ENCODE results near the gene SPATA1. TPM values are rescaled to one million over a fixed set of nuclear protein-coding genes. Genes with fewer than 3 reads are reported as not detected.
A peak's percentile ranks its signal among the peaks of the same experiment; 100 is the strongest.
"Not testable (repeated sequence)": the region's sequence is repeated elsewhere in the genome, so short reads cannot be mapped to it uniquely, and the experiment has no call there.

SPATA1 gene
- total and polyA plus RNA-seq, 7 donors, result 0.08 to 1.4 (median 0.92) TPM; not detected in 2

GRCh38 chr1:84587099-84587498 lies 80.9 kb downstream of the SPATA1 start:
- ATAC-seq (peak; percentile 48 to 90 (median 77)), DNase-seq (no peak)
- intact Hi-C loops (cut with DNase I), result no loop called here
- Histone ChIP-seq H3K27ac (no peak overlapping the region), H3K36me3 (ENCODE audit: insufficient read depth in 1 of 2, low read depth in 1 of 2) (no peaks in the 10 kb centered on the region), H3K4me1 (peaks cover 12% of the 10 kb centered on the region), H3K27me3 (ENCODE audit: insufficient read depth in 3 of 3, low read length in 2 of 3) (no peaks in the 10 kb centered on the region), H3K4me3 (no peak overlapping the region), H3K9me3 (no peaks in the 10 kb centered on the region)
- TF ChIP-seq CTCF (IDR thresholded peaks at IDR 0.05), result no peak
- WGBS, 3 donors, result 19 to 34% (median 31%) methylated on average over 3 of the region's 3 CpGs

GRCh38 chr1:84594959-84595358 lies 88.8 kb downstream of the SPATA1 start:
- H3K9me3 ChIP-seq; H3K27ac ChIP-seq; H3K27me3 ChIP-seq (ENCODE audit: insufficient read depth in 3 of 3, low read length in 2 of 3); ATAC-seq; H3K36me3 ChIP-seq (ENCODE audit: insufficient read depth in 1 of 2, low read depth in 1 of 2); DNase-seq; H3K4me3 ChIP-seq; intact Hi-C loops (cut with DNase I): not testable (repeated sequence)
- peaks cover 14% of the 10 kb centered on the region for H3K4me1 ChIP-seq
- 92 to 93% (median 92%) methylated on average over 2 of the region's 2 CpGs for WGBS, 3 donors

- Histone ChIP-seq H3K9me3 (no peaks in the 10 kb centered on the region), H3K27ac (no peak overlapping the region), H3K4me1 (peaks cover 15% of the 10 kb centered on the region), H3K27me3 (ENCODE audit: insufficient read depth in 3 of 3, low read length in 2 of 3) (peaks cover 0 to 3% (median 0%) of the 10 kb centered on the region in 3 donors), H3K36me3 (ENCODE audit: insufficient read depth in 1 of 2, low read depth in 1 of 2) (no peaks in the 10 kb centered on the region), H3K4me3 (no peak overlapping the region)
- WGBS, 3 donors, result 92 to 97% (median 94%) methylated on average over 1 of the region's 1 CpG
- ATAC-seq (no peak), DNase-seq (no peak)
- intact Hi-C loops (cut with DNase I), result no loop called here
- TF ChIP-seq CTCF (IDR thresholded peaks at IDR 0.05), result no peak
Observed at GRCh38 chr1:84597011-84597410, 90.8 kb downstream of the SPATA1 start.

- H3K36me3 ChIP-seq (ENCODE audit: insufficient read depth in 1 of 2, low read depth in 1 of 2), result no peaks in the 10 kb centered on the region
- H3K27me3 ChIP-seq (ENCODE audit: insufficient read depth in 3 of 3, low read length in 2 of 3), result no peaks in the 10 kb centered on the region
- DNase-seq, result no peak
- H3K4me3 ChIP-seq, result no peak overlapping the region
- no peak for TF ChIP-seq CTCF (IDR thresholded peaks at IDR 0.05)
- H3K9me3 ChIP-seq, result no peaks in the 10 kb centered on the region
- 66 to 72% (median 67%) methylated on average over 3 of the region's 3 CpGs for WGBS, 3 donors
- H3K4me1 ChIP-seq, result peaks cover 15% of the 10 kb centered on the region
- intact Hi-C loops (cut with DNase I), result no loop called here
- no peak for ATAC-seq
- H3K27ac ChIP-seq, result no peak overlapping the region
Observed at GRCh38 chr1:84598418-84598817, 92.2 kb downstream of the SPATA1 start.

GRCh38 chr1:84598846-84599741 lies 92.9 kb downstream of the SPATA1 start:
- DNase-seq (no peak), ATAC-seq (peak; percentile 63 to 82 (median 76))
- WGBS, 3 donors, result 45 to 69% (median 51%) methylated on average over 5 of the region's 5 CpGs
- Histone ChIP-seq H3K27ac (no peak overlapping the region), H3K36me3 (ENCODE audit: insufficient read depth in 1 of 2, low read depth in 1 of 2) (no peaks in the 10 kb centered on the region), H3K4me3 (no peak overlapping the region), H3K4me1 (peaks cover 15% of the 10 kb centered on the region), H3K27me3 (ENCODE audit: insufficient read depth in 3 of 3, low read length in 2 of 3) (no peaks in the 10 kb centered on the region), H3K9me3 (no peaks in the 10 kb centered on the region)
- TF ChIP-seq CTCF (IDR thresholded peaks at IDR 0.05), result no peak
- intact Hi-C loops (cut with DNase I), result no loop called here
